ENCODE data around the gene AIFM2.

- TF ChIP-seq CTCF (tag by site-specific recombination; IDR thresholded peaks at IDR 0.05) (no peak), ZNF266 (tag by site-specific recombination; IDR thresholded peaks at IDR 0.05; ENCODE audit: low read depth) (no peak), ZNF350 (tag by site-specific recombination; IDR thresholded peaks at IDR 0.05) (no peak), ZNF138 (tag by site-specific recombination; IDR thresholded peaks at IDR 0.05; ENCODE audit: borderline replicate concordance) (no peak), TCF7L2 (IDR thresholded peaks at IDR 0.05; ENCODE audit: borderline replicate concordance, low read depth, low read length) (no peak)
Observed at GRCh38 chr10:70064486-70064885, 68.1 kb downstream of the AIFM2 start.
